Panc1 (cell line): ENCODE data around the gene ITGAD. TPM values are rescaled to one million over a fixed set of nuclear protein-coding genes. Genes with fewer than 3 reads are reported as not detected.

Experiments used
- ATAC-seq: fragments of 200-7000 bp; cut with Tn5 transposase; 2 replicates; pipeline ENCODE4 v1.9.1; 2020; ENCODE audit warnings: mild to moderate bottlenecking, moderate library complexity
- BruUV-seq: library from RNA; stranded (reverse); fragments of 400-500 nt; replicated peaks from 2 replicates; lab custom pipeline; 2021; lab: Mats Ljungman, UMichigan
- CTCF ChIA-PET: fragments of 300-600 bp; sonication (Branson Sonifier 250); formaldehyde crosslinking; loops from one replicate; lab custom pipeline; 2022; ENCODE audit warnings: antibody characterized with exemption; lab: Charles Lee
- POLR2A ChIA-PET: fragments of 300-600 bp; sonication (Branson Sonifier 250); formaldehyde crosslinking; loops from one replicate; lab custom pipeline; 2022; ENCODE audit warnings: antibody characterized with exemption; lab: Charles Lee
- DNase-seq: peaks from one replicate; pipeline ENCODE4 v3.0.0-alpha.2; 2010; ENCODE audit warnings: low read depth, low spot score
- H3K27ac ChIP-seq: 2 replicates; pipeline ENCODE4 v1.5.1; 2011; ENCODE audit warnings: mild to moderate bottlenecking, low read length, inconsistent platforms
- H3K27me3 ChIP-seq: fragments of 200-500 bp; sonication (Bioruptor generic); 2 replicates; pipeline ENCODE4 v1.6.0; 2014; ENCODE audit warnings: low read length, inconsistent platforms; ENCODE audit not compliant: control insufficient read depth, insufficient read depth
- H3K36me3 ChIP-seq: fragments of 200-500 bp; sonication (Bioruptor generic); 2 replicates; pipeline ENCODE4 v1.5.1; 2014; ENCODE audit warnings: inconsistent platforms, mild to moderate bottlenecking, low read length, moderate library complexity; ENCODE audit not compliant: control insufficient read depth, insufficient read depth
- H3K4me1 ChIP-seq: 2 replicates; pipeline ENCODE4 v1.5.1; 2011; ENCODE audit warnings: inconsistent platforms, mild to moderate bottlenecking, low read length, moderate library complexity; ENCODE audit not compliant: control insufficient read depth, insufficient read depth
- H3K4me3 ChIP-seq, 2 experiments: 2 replicates each; pipeline ENCODE4 v1.5.1; 2011 to 2012; ENCODE audit warnings: low read depth in 2 of 2, low read length in 2 of 2, mild to moderate bottlenecking in 2 of 2, inconsistent platforms in 1 of 2, moderate library complexity in 1 of 2
- H3K9me3 ChIP-seq: fragments of 200-500 bp; sonication (Bioruptor generic); 2 replicates; pipeline ENCODE4 v1.5.1; 2014; ENCODE audit warnings: low read depth, mild to moderate bottlenecking, inconsistent platforms, low read length, moderate library complexity; ENCODE audit not compliant: control insufficient read depth, insufficient read depth
- CTCF ChIP-seq: fragments of 450-650 bp; IDR thresholded peaks from 2 replicates; pipeline ENCODE4 v1.5.1; 2017; ENCODE audit warnings: mild to moderate bottlenecking
- POLR2AphosphoS5 ChIP-seq: IDR thresholded peaks from 2 replicates; pipeline ENCODE4 v1.6.1; 2012; ENCODE audit warnings: mild to moderate bottlenecking, low read depth, low read length, moderate library complexity
- REST ChIP-seq, 2 experiments: IDR thresholded peaks; 2 replicates each; pipeline ENCODE4 v1.6.1; 2011 to 2012; ENCODE audit warnings: low read depth in 2 of 2, control low read depth in 1 of 2, low read length in 1 of 2, mild to moderate bottlenecking in 1 of 2, moderate library complexity in 1 of 2; ENCODE audit not compliant: insufficient read depth in 1 of 2
- SIN3A ChIP-seq: IDR thresholded peaks from 2 replicates; pipeline ENCODE4 v1.6.1; 2012; ENCODE audit warnings: low read depth, mild to moderate bottlenecking, low read length, moderate library complexity, borderline replicate concordance; ENCODE audit not compliant: insufficient read depth
- TCF7L2 ChIP-seq: IDR thresholded peaks from 2 replicates; pipeline ENCODE4 v1.6.1; 2011; ENCODE audit warnings: mild to moderate bottlenecking, low read depth, low read length, inconsistent platforms
- in situ Hi-C: cut with HindIII; loops from 2 replicates; pipeline ENCODE4 v1.10.0; 2016; ENCODE audit warnings: low sequenced_read_pairs, low pct_unique_long_range_greater_than_20kb
- intact Hi-C: fragments of 100-400 bp; cut with micrococcal nuclease; formaldehyde crosslinking; loops from one replicate; pipeline ENCODE4 v1.10.0; 2022; ENCODE audit not compliant: unreplicated experiment
- total RNA-seq: library from RNA; stranded (reverse); gene quantifications from one replicate; pipeline ENCODE4 v1.2.1, GENCODE V29; 2021; ENCODE audit not compliant: unreplicated experiment

The ITGAD gene
- total RNA-seq, 1 experiment from 2014 or later = not detected

- Histone ChIP-seq H3K36me3 (no peaks in the 10 kb centered on the region), H3K9me3 (no peaks in the 10 kb centered on the region), H3K27me3 (no peaks in the 10 kb centered on the region; the same call in 1 of the 2 replicates), H3K4me3 (no peak overlapping the region), H3K27ac (no peak overlapping the region), H3K4me1 (no peaks in the 10 kb centered on the region)
- no TSS peak for BruUV-seq
- TF ChIP-seq POLR2AphosphoS5 (no peak), CTCF (no peak), REST (IDR thresholded peaks at IDR 0.05; ENCODE audit: insufficient read depth in 1 of 2, low read depth in 2 of 2, low read length in 1 of 2) (no peak), SIN3A (no peak), TCF7L2 (no peak)
- ChIA-PET CTCF (no interaction called here), POLR2A (interaction anchor here (0.7 kb wide), 1 partner anchor 9 kb away, joined by 9 read pairs; no protein-coding TSS in a partner anchor)
- ATAC-seq = no peak
- no peak for DNase-seq
- in situ Hi-C loops = no loop called here
- intact Hi-C loops = no loop called here
These were observed 15.8 kb upstream of the ITGAD start for GRCh38 chr16:31377210-31377903.

- no peaks in the 10 kb centered on the region for H3K9me3 ChIP-seq
- DNase-seq (no peak), ATAC-seq (no peak)
- no peak for TF ChIP-seq POLR2AphosphoS5
- no peak for TF ChIP-seq TCF7L2
- TF ChIP-seq REST (IDR thresholded peaks at IDR 0.05; ENCODE audit: insufficient read depth in 1 of 2, low read depth in 2 of 2, low read length in 1 of 2) = no peak
- no peak for TF ChIP-seq CTCF
- TF ChIP-seq SIN3A = no peak
- POLR2A ChIA-PET = no interaction called here
- BruUV-seq = no TSS peak
- no peak overlapping the region for H3K4me3 ChIP-seq
- intact Hi-C loops = no loop called here
- CTCF ChIA-PET = no interaction called here
- H3K27me3 ChIP-seq = no peaks in the 10 kb centered on the region; the same call in 1 of the 2 replicates
- H3K36me3 ChIP-seq = no peaks in the 10 kb centered on the region
- no peak overlapping the region for H3K27ac ChIP-seq
- H3K4me1 ChIP-seq = no peaks in the 10 kb centered on the region
- in situ Hi-C loops = no loop called here
These were observed 12.9 kb upstream of the ITGAD start for GRCh38 chr16:31380201-31380600.
